Measurements from ENCODE around the gene GPR78.

GPR78 gene

GRCh38 chr4:8538703-8539567 lies 41.3 kb upstream of the GPR78 start:
- H3K4me3 ChIP-seq (ENCODE audit: low read depth, low read length), result no peak overlapping the region
- H3K36me3 ChIP-seq (ENCODE audit: control insufficient read depth, insufficient read depth, low read length), result no peaks in the 10 kb centered on the region
- no peak overlapping the region for H3K27ac ChIP-seq
- no peaks in the 10 kb centered on the region for H3K79me2 ChIP-seq
- TF ChIP-seq CTCF (IDR thresholded peaks at IDR 0.05), result no peak
- H2AFZ ChIP-seq, result no peak overlapping the region
- no peaks in the 10 kb centered on the region for H3K27me3 ChIP-seq (ENCODE audit: control insufficient read depth, insufficient read depth, low read length)
- peaks cover 12% of the 10 kb centered on the region for H3K4me1 ChIP-seq
- H3K4me2 ChIP-seq (ENCODE audit: low read length), result no peak overlapping the region
- H3K9me3 ChIP-seq (ENCODE audit: control insufficient read depth, low read length), result no peaks in the 10 kb centered on the region
- no peak overlapping the region for H3K9ac ChIP-seq

- no peaks in the 10 kb centered on the region for H3K36me3 ChIP-seq (ENCODE audit: control insufficient read depth, insufficient read depth, low read length)
- no peak overlapping the region for H3K4me3 ChIP-seq (ENCODE audit: low read depth, low read length)
- H3K9me3 ChIP-seq (ENCODE audit: control insufficient read depth, low read length), result no peaks in the 10 kb centered on the region
- H3K9ac ChIP-seq, result no peak overlapping the region
- TF ChIP-seq CTCF (IDR thresholded peaks at IDR 0.05), result no peak
- no peaks in the 10 kb centered on the region for H3K79me2 ChIP-seq
- peaks cover 9% of the 10 kb centered on the region for H3K4me1 ChIP-seq
- no peak overlapping the region for H2AFZ ChIP-seq
- H3K27ac ChIP-seq, result no peak overlapping the region
- H3K27me3 ChIP-seq (ENCODE audit: control insufficient read depth, insufficient read depth, low read length), result no peaks in the 10 kb centered on the region
- H3K4me2 ChIP-seq (ENCODE audit: low read length), result no peak overlapping the region
These were observed 40.5 kb upstream of the GPR78 start for GRCh38 chr4:8539661-8540060.

- Histone ChIP-seq H3K27ac (no peak overlapping the region), H3K9me3 (ENCODE audit: control insufficient read depth, low read length) (no peaks in the 10 kb centered on the region), H3K4me1 (peaks cover 5% of the 10 kb centered on the region), H3K27me3 (ENCODE audit: control insufficient read depth, insufficient read depth, low read length) (no peaks in the 10 kb centered on the region), H3K79me2 (no peaks in the 10 kb centered on the region), H2AFZ (no peak overlapping the region), H3K36me3 (ENCODE audit: control insufficient read depth, insufficient read depth, low read length) (no peaks in the 10 kb centered on the region), H3K4me3 (ENCODE audit: low read depth, low read length) (no peak overlapping the region), H3K9ac (no peak overlapping the region), H3K4me2 (ENCODE audit: low read length) (no peak overlapping the region)
- TF ChIP-seq CTCF (IDR thresholded peaks at IDR 0.05), result no peak
These were observed 40.1 kb upstream of the GPR78 start for GRCh38 chr4:8540072-8540471.

GRCh38 chr4:8540586-8540985 lies 39.6 kb upstream of the GPR78 start:
- Histone ChIP-seq H3K36me3 (ENCODE audit: control insufficient read depth, insufficient read depth, low read length) (no peaks in the 10 kb centered on the region), H3K4me2 (ENCODE audit: low read length) (no peak overlapping the region), H3K79me2 (no peaks in the 10 kb centered on the region), H3K27ac (no peak overlapping the region), H3K27me3 (ENCODE audit: control insufficient read depth, insufficient read depth, low read length) (no peaks in the 10 kb centered on the region), H3K9ac (no peak overlapping the region), H2AFZ (no peak overlapping the region), H3K9me3 (ENCODE audit: control insufficient read depth, low read length) (no peaks in the 10 kb centered on the region), H3K4me3 (ENCODE audit: low read depth, low read length) (no peak overlapping the region), H3K4me1 (peaks cover 5% of the 10 kb centered on the region)
- TF ChIP-seq CTCF (IDR thresholded peaks at IDR 0.05), result no peak

GRCh38 chr4:8540991-8541390 lies 39.2 kb upstream of the GPR78 start:
- Histone ChIP-seq H3K27ac (no peak overlapping the region), H3K27me3 (ENCODE audit: control insufficient read depth, insufficient read depth, low read length) (no peaks in the 10 kb centered on the region), H3K4me2 (ENCODE audit: low read length) (no peak overlapping the region), H3K4me3 (ENCODE audit: low read depth, low read length) (no peak overlapping the region), H3K9me3 (ENCODE audit: control insufficient read depth, low read length) (no peaks in the 10 kb centered on the region), H3K9ac (no peak overlapping the region), H2AFZ (no peak overlapping the region), H3K79me2 (no peaks in the 10 kb centered on the region), H3K36me3 (ENCODE audit: control insufficient read depth, insufficient read depth, low read length) (no peaks in the 10 kb centered on the region), H3K4me1 (peaks cover 5% of the 10 kb centered on the region)
- no peak for TF ChIP-seq CTCF (IDR thresholded peaks at IDR 0.05)
